Neural cell (in vitro differentiated cells): Measurements from ENCODE around the gene ADAMTS8. TPM values are rescaled to one million over a fixed set of nuclear protein-coding genes. Genes with fewer than 3 reads are reported as not detected.

Experiments
- H2AFZ ChIP-seq: fragments of 200-600, 300-800 bp; sonication (generic), shearing (Covaris generic); 2 replicates; pipeline ENCODE4 v1.6.0; 2014; ENCODE audit warnings: low read depth, mild to moderate bottlenecking, antibody characterized with exemption, low read length, moderate library complexity
- H3F3A ChIP-seq: fragments of 200-600 bp; shearing (Covaris generic); 2 replicates; pipeline ENCODE4 v1.6.1; 2016; ENCODE audit warnings: mild to moderate bottlenecking, moderate library complexity, mixed read lengths, antibody characterized with exemption, low read length; ENCODE audit not compliant: insufficient read depth, poor library complexity, severe bottlenecking
- H3K27ac ChIP-seq: fragments of 200-600, 300-800 bp; sonication (generic), shearing (Covaris generic); 2 replicates; pipeline ENCODE4 v1.5.1; 2014; ENCODE audit warnings: mild to moderate bottlenecking, low read length, moderate library complexity
- H3K27me3 ChIP-seq: fragments of 300-800, 200-600 bp; sonication (generic), shearing (Covaris generic); 2 replicates; pipeline ENCODE4 v1.6.0; 2014; ENCODE audit warnings: mild to moderate bottlenecking, low read depth, low read length, moderate library complexity; ENCODE audit not compliant: insufficient read depth
- H3K36me3 ChIP-seq: fragments of 300-800, 200-600 bp; sonication (generic), shearing (Covaris generic); 2 replicates; pipeline ENCODE4 v1.5.1; 2014; ENCODE audit warnings: mild to moderate bottlenecking, antibody characterized with exemption, low read length, moderate library complexity; ENCODE audit not compliant: insufficient read depth
- H3K4me2 ChIP-seq: fragments of 300-800, 200-600 bp; sonication (generic), shearing (Covaris generic); 2 replicates; pipeline ENCODE4 v1.6.0; 2014; ENCODE audit warnings: mild to moderate bottlenecking, low read length
- H3K4me3 ChIP-seq: fragments of 300-800, 200-600 bp; sonication (generic), shearing (Covaris generic); 2 replicates; pipeline ENCODE4 v1.5.1; 2014; ENCODE audit warnings: mild to moderate bottlenecking, low read length, moderate library complexity
- H3K79me2 ChIP-seq: fragments of 200-600 bp; shearing (Covaris generic); replicated peaks from 2 replicates; pipeline ENCODE4 v1.6.0; 2014; ENCODE audit warnings: mild to moderate bottlenecking, low read length, moderate library complexity; ENCODE audit not compliant: insufficient read depth
- H3K9ac ChIP-seq: fragments of 300-800, 200-600 bp; sonication (generic), shearing (Covaris generic); 2 replicates; pipeline ENCODE4 v1.6.1; 2016; ENCODE audit warnings: mild to moderate bottlenecking, low read length, mixed read lengths
- H3K9me2 ChIP-seq: fragments of 200-600 bp; shearing (Covaris generic); 2 replicates; pipeline ENCODE4 v1.6.1; 2016; ENCODE audit warnings: mild to moderate bottlenecking, low read length, mixed read lengths; ENCODE audit not compliant: insufficient read depth
- H3K9me3 ChIP-seq: fragments of 200-600, 300-800 bp; sonication (generic), shearing (Covaris generic); 2 replicates; pipeline ENCODE4 v1.6.1; 2016; ENCODE audit warnings: mild to moderate bottlenecking, mixed run types, low read length, moderate library complexity, mixed read lengths
- H4K20me1 ChIP-seq: fragments of 200-600 bp; shearing (Covaris generic); 2 replicates; pipeline ENCODE4 v1.6.1; 2016; ENCODE audit warnings: mild to moderate bottlenecking, mixed run types; ENCODE audit not compliant: insufficient read depth
- CTCF ChIP-seq: fragments of 450-650 bp; IDR thresholded peaks from 2 replicates; pipeline ENCODE4 v1.5.1; 2014; ENCODE audit warnings: antibody characterized with exemption, mild to moderate bottlenecking, moderate library complexity; ENCODE audit not compliant: poor library complexity, severe bottlenecking
- EP300 ChIP-seq: fragments of 450-650 bp; conservative IDR thresholded peaks from 2 replicates; pipeline ENCODE4 v1.6.1; 2014; ENCODE audit warnings: antibody characterized with exemption, mild to moderate bottlenecking, moderate library complexity; ENCODE audit not compliant: poor library complexity, severe bottlenecking
- EZH2 ChIP-seq: fragments of 200-600, 300-800 bp; shearing (Covaris generic), sonication (generic); IDR thresholded peaks from 2 replicates; pipeline ENCODE4 v1.6.1; 2014; ENCODE audit warnings: antibody characterized with exemption, low read length, borderline replicate concordance, mild to moderate bottlenecking; ENCODE audit not compliant: insufficient read depth, poor library complexity, severe bottlenecking
- MXI1 ChIP-seq: fragments of 450-650 bp; conservative IDR thresholded peaks from 2 replicates; pipeline ENCODE4 v1.6.1; 2014; ENCODE audit warnings: antibody characterized with exemption, mild to moderate bottlenecking; ENCODE audit not compliant: poor library complexity, severe bottlenecking
- POLR2AphosphoS5 ChIP-seq: IDR thresholded peaks from 2 replicates; pipeline ENCODE4 v1.6.1; 2012
- RAD21 ChIP-seq: fragments of 450-650 bp; conservative IDR thresholded peaks from 2 replicates; pipeline ENCODE4 v1.6.1; 2014; ENCODE audit warnings: antibody characterized with exemption, mild to moderate bottlenecking, moderate library complexity
- REST ChIP-seq: IDR thresholded peaks from 2 replicates; pipeline ENCODE4 v1.6.1; 2012; ENCODE audit warnings: borderline replicate concordance
- SMC3 ChIP-seq: fragments of 450-650 bp; conservative IDR thresholded peaks from 2 replicates; pipeline ENCODE4 v1.6.1; 2014; ENCODE audit warnings: antibody characterized with exemption, mild to moderate bottlenecking, moderate library complexity; ENCODE audit not compliant: poor library complexity
- TAF1 ChIP-seq: IDR thresholded peaks from 2 replicates; pipeline ENCODE4 v1.6.1; 2012; ENCODE audit warnings: low read depth
- polyA plus RNA-seq: library from polyadenylated mRNA; depleted of rRNA; stranded (reverse); fragments of >200 nt; gene quantifications from 2 replicates; pipeline ENCODE4 v1.2.3, GENCODE V29; 2014

The ADAMTS8 gene
- polyA plus RNA-seq, 1 donor from 2014 or later: 0.94 TPM

- Histone ChIP-seq H3K36me3 (no peaks in the 10 kb centered on the region), H3K9me3 (no peaks in the 10 kb centered on the region), H4K20me1 (no peaks in the 10 kb centered on the region), H2AFZ (no peak overlapping the region), H3F3A (no peaks in the 10 kb centered on the region), H3K9me2 (no peaks in the 10 kb centered on the region), H3K79me2 (no peaks in the 10 kb centered on the region), H3K27ac (no peak overlapping the region), H3K4me3 (no peak overlapping the region), H3K9ac (no peak overlapping the region), H3K27me3 (no peaks in the 10 kb centered on the region), H3K4me2 (no peak overlapping the region)
- TF ChIP-seq POLR2AphosphoS5 (no peak), EZH2 (no peak), REST (no peak), SMC3 (no peak), RAD21 (no peak), TAF1 (no peak), CTCF (no peak), MXI1 (no peak)
These were observed 31.1 kb upstream of the ADAMTS8 start for GRCh38 chr11:130459521-130459920.

GRCh38 chr11:130458410-130458729 is 30.0 kb upstream of the ADAMTS8 start:
- Histone ChIP-seq H3K79me2 (no peaks in the 10 kb centered on the region), H3K27me3 (no peaks in the 10 kb centered on the region), H3K27ac (no peak overlapping the region), H3K9ac (no peak overlapping the region), H3K36me3 (no peaks in the 10 kb centered on the region), H3K9me2 (no peaks in the 10 kb centered on the region), H3K9me3 (no peaks in the 10 kb centered on the region), H3K4me2 (no peak overlapping the region), H4K20me1 (no peaks in the 10 kb centered on the region), H2AFZ (no peak overlapping the region), H3K4me3 (no peak overlapping the region), H3F3A (no peaks in the 10 kb centered on the region)
- TF ChIP-seq POLR2AphosphoS5 (no peak), EZH2 (no peak), MXI1 (no peak), EP300 (no peak), REST (no peak), RAD21 (no peak), TAF1 (no peak), CTCF (no peak), SMC3 (no peak)
